Thymus (tissue), 11 donors: ENCODE results near the gene IER3. TPM values are rescaled to one million over a fixed set of nuclear protein-coding genes. Genes with fewer than 3 reads are reported as not detected.
A peak's percentile ranks its signal among the peaks of the same experiment; 100 is the strongest.
"Not testable (repeated sequence)": the region's sequence is repeated elsewhere in the genome, so short reads cannot be mapped to it uniquely, and the experiment has no call there.

Source experiments
- DNase-seq, 9 donors: peaks; one replicate each; pipeline ENCODE4 v3.0.0-alpha.2; 2013; ENCODE audit warnings: low spot score in 9 of 9, low read depth in 6 of 9, missing footprints in 1 of 9
- H3K27ac ChIP-seq, 2 donors: one replicate each; pipeline ENCODE4 v1.5.1; 2013; ENCODE audit warnings: control low read depth in 1 of 2, low read depth in 1 of 2, low read length in 1 of 2, mild to moderate bottlenecking in 1 of 2, moderate library complexity in 1 of 2
- H3K27me3 ChIP-seq, 2 donors: one replicate each; pipeline ENCODE4 v1.5.1; 2013; ENCODE audit warnings: low read length in 1 of 2; ENCODE audit not compliant: control insufficient read depth in 2 of 2, insufficient read depth in 1 of 2
- H3K36me3 ChIP-seq, 2 donors: one replicate each; pipeline ENCODE4 v1.5.1; 2013; ENCODE audit warnings: low read length in 1 of 2, mild to moderate bottlenecking in 1 of 2, moderate library complexity in 1 of 2; ENCODE audit not compliant: control insufficient read depth in 2 of 2, insufficient read depth in 2 of 2
- H3K4me1 ChIP-seq, 2 donors: one replicate each; pipeline ENCODE4 v1.5.1; 2013; ENCODE audit warnings: low read length in 2 of 2; ENCODE audit not compliant: control insufficient read depth in 2 of 2, insufficient read depth in 2 of 2
- H3K4me3 ChIP-seq, 2 donors: one replicate each; pipeline ENCODE4 v1.5.1; 2013; ENCODE audit warnings: low read length in 2 of 2, control low read depth in 1 of 2, mild to moderate bottlenecking in 1 of 2
- H3K9me3 ChIP-seq, 2 donors: one replicate each; pipeline ENCODE4 v1.5.1; 2013; ENCODE audit warnings: low read length in 1 of 2, mild to moderate bottlenecking in 1 of 2; ENCODE audit not compliant: control insufficient read depth in 2 of 2, insufficient read depth in 1 of 2
- WGBS: extraction: QIAGEN DNeasy Blood & Tissue Kit; methylation state at CpG from one replicate; pipeline ENCODE4 v1.1.7; 2013; 5-methylcytosine and 5-hydroxymethylcytosine counted together
- polyA plus RNA-seq: library from polyadenylated mRNA; stranded (reverse); fragments of 200-250 nt; gene quantifications from one replicate; pipeline ENCODE4 v1.2.3, GENCODE V29; 2013
- total RNA-seq: library from RNA; stranded (reverse); fragments of 120-200 nt; gene quantifications from one replicate; pipeline ENCODE4 v1.2.4, GENCODE V29; 2013
- donor health status: healthy.

The IER3 gene
- total and polyA plus RNA-seq, 2 donors: 17.9 to 39.7 TPM

GRCh38 chr6:30723159-30723842 is 21.0 kb downstream of the IER3 start:
- WGBS: 92% methylated on average over 16 of the region's 16 CpGs
- peak overlapping the region in 1 of 2 donors; percentile 99 for H3K4me3 ChIP-seq
- peaks cover 5 to 51% of the 10 kb centered on the region in 2 donors for H3K4me1 ChIP-seq
- H3K36me3 ChIP-seq: peaks cover 33 to 64% of the 10 kb centered on the region in 2 donors
- DNase-seq, H3K27me3 ChIP-seq, H3K9me3 ChIP-seq: not testable (repeated sequence)
- H3K27ac ChIP-seq: peak overlapping the region in 1 of 2 donors; percentile 3

GRCh38 chr6:30722280-30723112 is 21.9 kb downstream of the IER3 start:
- Histone ChIP-seq H3K27me3 (no peaks in the 10 kb centered on the region), H3K36me3 (peaks cover 33 to 56% of the 10 kb centered on the region in 2 donors), H3K27ac (peak overlapping the region in 1 of 2 donors; percentile 79), H3K9me3 (peaks cover 0 to 2% of the 10 kb centered on the region in 2 donors), H3K4me3 (peak overlapping the region; percentile 95 to 99), H3K4me1 (peaks cover 5 to 59% of the 10 kb centered on the region in 2 donors)
- peak in 5 of 9 donors; percentile 54 to 87 (median 80) for DNase-seq
- WGBS: 14% methylated on average over 27 of the region's 27 CpGs

DNA sequence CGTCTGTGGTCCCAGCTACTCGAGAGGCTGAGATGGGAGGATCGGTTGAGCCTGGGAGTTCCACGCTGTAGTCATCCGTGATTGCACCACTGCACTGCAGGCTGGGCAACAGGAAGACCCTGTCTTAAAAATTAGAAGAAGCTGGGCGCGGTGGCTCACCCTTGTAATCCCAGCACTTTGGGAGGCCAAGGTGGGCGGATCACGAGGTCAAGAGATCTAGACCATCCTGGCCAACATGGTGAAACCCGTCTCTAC is 22.4 kb downstream of the IER3 start:
- Histone ChIP-seq H3K36me3 (peaks cover 33 to 54% of the 10 kb centered on the region in 2 donors), H3K4me1 (peaks cover 5 to 60% of the 10 kb centered on the region in 2 donors)
- 8% methylated on average over 10 of the region's 10 CpGs for WGBS

GRCh38 chr6:30721198-30722024 is 22.9 kb downstream of the IER3 start:
- Histone ChIP-seq H3K27me3 (no peaks in the 10 kb centered on the region), H3K4me1 (peaks cover 9 to 66% of the 10 kb centered on the region in 2 donors), H3K36me3 (peaks cover 33 to 49% of the 10 kb centered on the region in 2 donors), H3K4me3 (peak overlapping the region; percentile 95 to 99), H3K9me3 (peaks cover 0 to 9% of the 10 kb centered on the region in 2 donors), H3K27ac (peak overlapping the region; percentile 91 to 94)
- WGBS: under 1% methylated on average over 71 of the region's 71 CpGs
- peak in 8 of 9 donors; percentile 87 to 97 (median 94) for DNase-seq

More for the DNA sequence above, 22.4 kb downstream of the IER3 start:
- H3K4me3 ChIP-seq: peak overlapping the region; percentile 95 to 99
- H3K27me3 ChIP-seq, H3K9me3 ChIP-seq, DNase-seq: not testable (repeated sequence)
- peak overlapping the region; percentile 79 to 86 for H3K27ac ChIP-seq

GRCh38 chr6:30720738-30721197 is 23.6 kb downstream of the IER3 start:
- Histone ChIP-seq H3K9me3 (peaks cover 0 to 9% of the 10 kb centered on the region in 2 donors), H3K36me3 (peaks cover 30 to 44% of the 10 kb centered on the region in 2 donors), H3K4me1 (peaks cover 12 to 69% of the 10 kb centered on the region in 2 donors), H3K4me3 (peak overlapping the region; percentile 95 to 99), H3K27ac (peak overlapping the region; percentile 91 to 94), H3K27me3 (no peaks in the 10 kb centered on the region)
- DNase-seq: peak in 5 of 9 donors; percentile 51 to 82 (median 63)
- under 1% methylated on average over 29 of the region's 29 CpGs for WGBS

- WGBS: under 1% methylated on average over 38 of the region's 38 CpGs
- peak; percentile 87 to 97 (median 92) for DNase-seq
- H3K4me3 ChIP-seq: peak within 1 kb of the TSS; percentile 95 to 99
These were observed 24.3 kb downstream of the IER3 start, which contains the start of gene TUBB for GRCh38 chr6:30719791-30720737. Gene TUBB (plus strand): TSS chr6:30720352. CDS start chr6:30720507, 155 bp downstream.

DNA sequence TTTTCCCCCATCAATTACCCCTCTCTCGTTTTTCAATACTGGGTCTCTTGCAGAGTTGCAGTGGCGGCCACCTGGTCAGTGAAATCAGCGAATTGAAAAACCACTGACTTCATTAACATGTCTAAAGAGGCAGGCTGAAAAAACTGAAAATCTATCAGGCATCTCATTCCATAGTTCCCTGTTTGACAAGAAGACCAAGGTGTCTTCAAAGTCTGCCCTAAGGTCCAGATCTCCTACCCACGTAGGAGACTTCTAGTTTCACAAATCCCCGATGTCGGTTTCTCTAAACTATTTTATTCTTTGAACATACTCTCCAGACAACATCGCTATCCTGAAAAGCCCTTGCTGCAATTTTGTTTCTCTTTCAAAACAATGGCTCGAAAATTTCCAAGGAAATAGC is 25.0 kb downstream of the IER3 start:
- WGBS: 28% methylated on average over 8 of the region's 8 CpGs
- peaks cover 20 to 40% of the 10 kb centered on the region in 2 donors for H3K36me3 ChIP-seq
- H3K9me3 ChIP-seq: peaks cover 0 to 9% of the 10 kb centered on the region in 2 donors
- H3K27me3 ChIP-seq: no peaks in the 10 kb centered on the region
- peak overlapping the region; percentile 91 to 94 for H3K27ac ChIP-seq
- peak overlapping the region; percentile 95 to 99 for H3K4me3 ChIP-seq
- peaks cover 12 to 69% of the 10 kb centered on the region in 2 donors for H3K4me1 ChIP-seq
- no peak for DNase-seq

More at GRCh38 chr6:30719791-30720737, 24.3 kb downstream of the IER3 start, which contains the start of gene TUBB:
- Histone ChIP-seq H3K27me3 (no peaks in the 10 kb centered on the region), H3K9me3 (peaks cover 0 to 9% of the 10 kb centered on the region in 2 donors), H3K36me3 (peaks cover 27 to 40% of the 10 kb centered on the region in 2 donors), H3K4me1 (peaks cover 12 to 68% of the 10 kb centered on the region in 2 donors), H3K27ac (peak within 1 kb of the TSS; percentile 91 to 94)
